ENCODE results near the gene CNGB1.
"Not testable (repeated sequence)": the region's sequence is repeated elsewhere in the genome, so short reads cannot be mapped to it uniquely, and the experiment has no call there.

Gene CNGB1

DNA sequence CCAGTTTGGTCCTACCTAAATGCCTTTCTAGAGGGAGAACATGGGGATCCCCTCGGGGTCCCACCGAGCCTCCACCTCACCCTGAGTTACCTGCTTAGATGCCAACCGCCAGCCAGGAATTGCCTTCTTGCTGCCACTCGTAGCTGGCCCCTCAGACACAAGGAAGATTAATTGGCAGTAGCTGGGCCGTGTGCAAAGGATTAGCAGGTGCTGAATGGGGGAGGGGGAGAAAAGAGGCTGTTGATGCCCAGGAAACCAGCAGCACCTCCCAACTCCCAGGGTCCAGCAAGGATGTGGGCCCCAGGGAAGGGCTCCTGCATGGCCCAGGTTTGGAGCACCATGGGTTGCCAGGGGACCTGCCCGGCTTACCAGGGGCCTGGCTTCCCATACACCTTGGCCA is at the start of gene CNGB1:
Gene CNGB1 (minus strand): TSS at position 159 of the 400 bp plus-strand sequence. CDS start 3,842 bp downstream, outside the sequence.
- no peak for DNase-seq (ENCODE audit: low spot score)

DNA sequence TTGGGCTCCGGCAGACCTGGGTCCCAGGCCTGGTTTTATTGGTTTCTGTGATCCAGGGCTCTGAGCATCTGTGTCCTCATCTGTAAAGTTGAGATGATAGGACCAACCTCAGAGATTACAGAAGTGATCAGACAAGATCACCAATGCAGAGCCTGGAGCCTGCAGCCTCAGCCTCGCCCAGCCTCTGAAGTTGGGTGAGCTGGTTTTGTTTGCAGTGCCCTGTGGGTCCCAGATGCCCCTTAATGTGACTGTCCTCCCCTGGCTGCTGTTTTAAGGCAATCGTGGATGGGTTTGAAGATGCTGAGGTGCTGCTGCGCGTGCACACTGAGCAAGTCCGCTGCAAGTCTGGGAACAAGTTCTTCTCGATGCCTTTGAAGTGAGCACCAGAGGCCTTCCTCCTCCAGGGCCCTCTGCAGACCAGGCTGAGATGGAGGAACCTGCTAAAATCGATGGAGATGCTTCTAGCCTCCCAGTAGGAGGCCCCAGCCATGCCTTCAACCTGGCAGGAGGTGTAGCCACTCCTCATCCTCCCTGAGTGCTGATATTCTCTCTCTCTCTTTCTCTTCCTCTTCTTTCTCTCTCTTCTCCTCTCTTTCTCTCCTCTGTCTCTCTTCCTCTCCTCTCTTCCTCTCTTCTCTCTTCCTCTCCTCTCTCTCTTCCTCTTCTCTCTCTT is 49.1 kb upstream of the CNGB1 start:
- no peak for DNase-seq (ENCODE audit: low spot score)

- DNase-seq (ENCODE audit: low spot score): no peak
Observed at GRCh38 chr16:58018803-58019202, 47.9 kb upstream of the CNGB1 start.

- DNase-seq (ENCODE audit: low spot score): no peak
Observed at GRCh38 chr16:58016840-58017446, 46.0 kb upstream of the CNGB1 start.

- DNase-seq (ENCODE audit: low spot score): no peak
Observed at GRCh38 chr16:58013201-58013956, 42.5 kb upstream of the CNGB1 start.

GRCh38 chr16:58012481-58012880 is 41.6 kb upstream of the CNGB1 start:
- no peak for DNase-seq (ENCODE audit: low spot score)

DNA sequence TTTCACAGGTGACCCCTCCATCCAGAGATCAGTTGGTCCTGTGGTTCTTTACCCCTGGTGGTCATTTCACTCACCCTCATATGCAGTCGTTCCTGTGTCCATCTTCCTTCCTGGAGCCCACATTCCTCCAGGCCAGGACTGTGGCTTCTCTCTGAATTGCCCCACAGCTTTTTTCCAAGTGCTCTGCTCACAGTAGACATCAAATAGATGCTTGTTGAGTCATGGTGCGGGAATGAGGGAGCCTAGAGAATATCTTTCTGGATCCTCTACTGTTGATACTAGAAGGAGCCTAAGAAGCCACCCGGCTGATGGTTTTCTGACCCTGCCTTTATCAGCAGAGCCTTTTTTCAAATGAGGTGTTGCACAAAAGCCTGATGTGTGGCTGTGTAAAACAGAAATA is 40.7 kb upstream of the CNGB1 start:
- peak; percentile 78 for DNase-seq (ENCODE audit: low spot score)

DNA sequence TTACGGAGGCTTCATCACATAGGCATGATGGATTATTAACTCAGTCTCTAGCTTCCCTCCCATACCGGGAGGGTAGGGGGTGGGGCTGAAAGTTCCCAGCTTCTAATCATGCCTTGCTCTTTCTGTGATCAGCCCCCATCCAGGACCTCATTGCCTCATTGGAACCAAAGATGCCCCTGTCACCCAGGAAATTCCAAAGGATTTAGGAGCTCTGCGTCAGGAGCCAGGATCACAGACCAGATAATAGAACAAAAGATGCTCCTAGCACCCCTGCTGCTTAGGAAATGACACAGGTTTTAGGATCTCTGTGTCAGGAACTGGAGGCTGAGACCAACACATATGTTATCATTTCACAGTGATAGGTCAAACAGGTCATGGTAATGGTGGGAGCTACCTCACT is 40.0 kb upstream of the CNGB1 start:
- no peak for DNase-seq (ENCODE audit: low spot score)

DNA sequence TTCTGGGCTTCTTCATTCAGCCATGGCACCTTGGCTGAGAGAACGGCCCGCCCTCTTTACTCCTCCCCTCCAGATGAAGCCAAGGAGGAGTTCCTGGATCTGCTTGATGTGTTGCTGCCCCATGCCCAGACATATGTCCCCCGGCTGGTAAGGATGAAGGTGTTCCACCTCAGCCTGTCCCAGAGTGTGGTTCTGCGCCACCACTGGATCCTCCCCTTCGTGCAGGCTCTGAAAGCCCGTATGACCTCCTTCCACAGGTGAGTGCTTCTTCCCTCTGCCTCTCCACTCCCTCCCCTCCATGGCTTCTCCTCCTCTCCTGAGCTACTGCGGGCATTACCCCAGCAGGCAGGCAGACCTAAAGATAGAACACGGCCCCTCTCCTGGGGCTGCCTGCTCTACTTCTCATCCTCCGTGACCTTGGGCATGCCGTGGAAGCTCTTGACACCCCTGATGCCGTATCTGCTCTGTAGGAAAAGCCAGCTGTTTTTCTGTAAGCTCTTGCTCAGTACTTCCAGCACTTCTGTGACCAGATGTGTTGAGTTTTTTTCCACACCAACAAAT is 39.0 kb upstream of the CNGB1 start:
- no peak for DNase-seq (ENCODE audit: low spot score)

DNA sequence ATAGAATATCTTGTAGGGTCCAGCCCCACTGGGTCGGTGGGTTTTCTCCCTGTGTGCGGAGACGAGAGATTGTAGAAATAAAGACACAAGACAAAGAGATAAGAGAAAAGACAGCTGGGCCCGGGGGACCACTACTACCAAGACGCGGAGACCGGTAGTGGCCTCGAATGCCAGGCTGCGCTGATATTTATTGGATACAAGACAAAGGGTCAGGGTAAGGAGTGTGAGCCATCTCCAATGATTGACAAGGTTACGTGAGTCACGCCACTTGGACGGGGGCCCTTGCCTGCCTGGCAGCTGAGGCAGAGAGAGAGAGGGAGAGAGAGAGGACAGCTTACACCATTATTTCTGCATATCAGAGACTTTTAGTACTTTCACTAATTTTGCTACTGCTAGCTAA is 33.8 kb upstream of the CNGB1 start:
- DNase-seq (ENCODE audit: low spot score): not testable (repeated sequence)

- no peak for DNase-seq (ENCODE audit: low spot score)
Observed at GRCh38 chr16:58002936-58003335, 32.0 kb upstream of the CNGB1 start.

GRCh38 chr16:58002416-58002800 is 31.5 kb upstream of the CNGB1 start:
- no peak for DNase-seq (ENCODE audit: low spot score)

DNA sequence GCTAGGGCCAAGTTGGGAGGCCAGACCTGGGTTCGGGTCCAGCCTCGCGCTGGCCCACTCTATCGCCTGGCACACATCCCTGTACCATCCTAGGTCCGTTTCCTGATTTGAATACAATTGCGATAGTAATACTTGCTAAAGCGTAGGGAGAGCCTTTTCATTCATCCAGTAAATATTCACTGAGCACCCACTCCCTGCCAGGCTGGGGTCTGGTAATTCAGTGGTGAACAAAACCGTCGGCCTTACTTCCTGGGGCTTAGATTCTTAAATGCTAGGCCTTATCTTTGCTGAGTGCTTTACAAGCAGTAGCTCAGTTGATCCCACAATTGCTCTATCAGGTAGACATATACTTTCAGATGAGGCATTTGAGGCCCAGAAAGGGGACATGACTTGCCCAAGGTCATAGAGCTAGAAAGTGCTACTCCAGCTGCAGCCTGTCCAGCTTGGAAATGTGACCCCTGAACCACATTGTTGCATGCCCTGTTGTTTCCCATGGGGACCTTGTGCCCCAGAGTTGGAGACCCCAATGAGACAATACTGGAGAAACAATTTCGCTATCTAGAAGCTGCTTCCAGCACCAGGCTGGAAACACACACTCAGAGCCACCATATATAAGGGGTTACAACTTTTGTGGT is 31.0 kb upstream of the CNGB1 start:
- DNase-seq (ENCODE audit: low spot score): no peak

- peak; percentile 97 for DNase-seq (ENCODE audit: low spot score)
Observed at GRCh38 chr16:58000706-58001676, 30.1 kb upstream of the CNGB1 start, which contains the start of gene USB1. TSS of gene USB1 (plus strand) at chr16:58001407. CDS start at chr16:58001484, 77 bp downstream.

- no peak for DNase-seq (ENCODE audit: low spot score)
Observed at GRCh38 chr16:57999971-58000705, 29.2 kb upstream of the CNGB1 start, which contains the start of gene ZNF319. TSS of gene ZNF319 (minus strand) at chr16:58000672. CDS start at chr16:57998265, 2,407 bp downstream.

DNA sequence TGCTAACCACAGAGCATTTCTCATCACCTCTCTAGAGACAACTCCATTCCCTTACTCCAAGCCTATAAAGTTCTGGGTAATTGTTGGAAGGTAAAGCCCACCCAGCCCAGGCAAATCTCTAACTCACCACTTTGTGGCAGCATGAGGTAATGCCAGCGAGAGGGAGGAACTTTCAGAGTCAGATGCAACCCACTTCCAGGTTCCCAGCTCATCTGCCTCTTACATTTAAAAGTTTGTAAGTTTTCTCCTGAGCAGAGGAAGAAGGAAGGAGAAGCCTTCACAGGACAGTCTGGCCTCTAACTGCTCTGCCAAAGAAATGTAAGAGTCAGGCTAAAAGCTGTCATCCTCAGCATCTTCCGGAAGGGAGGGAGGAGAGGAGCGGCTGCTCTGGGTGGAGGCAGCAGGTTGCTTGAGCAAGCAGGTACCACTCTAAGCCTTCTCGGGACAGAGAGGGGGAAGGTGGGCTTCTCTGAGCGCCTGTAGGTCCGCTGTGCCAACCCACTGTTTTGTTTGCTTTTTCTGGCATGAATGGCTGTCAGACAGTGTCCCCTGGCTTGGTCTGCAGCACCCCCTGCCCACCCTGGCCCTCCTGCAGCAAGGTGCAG is 28.5 kb upstream of the CNGB1 start:
- peak; percentile 54 for DNase-seq (ENCODE audit: low spot score)

- no peak for DNase-seq (ENCODE audit: low spot score)
Observed at GRCh38 chr16:57998992-57999365, 28.1 kb upstream of the CNGB1 start.

- no peak for DNase-seq (ENCODE audit: low spot score)
Observed at GRCh38 chr16:57998486-57998885, 27.6 kb upstream of the CNGB1 start.

DNA sequence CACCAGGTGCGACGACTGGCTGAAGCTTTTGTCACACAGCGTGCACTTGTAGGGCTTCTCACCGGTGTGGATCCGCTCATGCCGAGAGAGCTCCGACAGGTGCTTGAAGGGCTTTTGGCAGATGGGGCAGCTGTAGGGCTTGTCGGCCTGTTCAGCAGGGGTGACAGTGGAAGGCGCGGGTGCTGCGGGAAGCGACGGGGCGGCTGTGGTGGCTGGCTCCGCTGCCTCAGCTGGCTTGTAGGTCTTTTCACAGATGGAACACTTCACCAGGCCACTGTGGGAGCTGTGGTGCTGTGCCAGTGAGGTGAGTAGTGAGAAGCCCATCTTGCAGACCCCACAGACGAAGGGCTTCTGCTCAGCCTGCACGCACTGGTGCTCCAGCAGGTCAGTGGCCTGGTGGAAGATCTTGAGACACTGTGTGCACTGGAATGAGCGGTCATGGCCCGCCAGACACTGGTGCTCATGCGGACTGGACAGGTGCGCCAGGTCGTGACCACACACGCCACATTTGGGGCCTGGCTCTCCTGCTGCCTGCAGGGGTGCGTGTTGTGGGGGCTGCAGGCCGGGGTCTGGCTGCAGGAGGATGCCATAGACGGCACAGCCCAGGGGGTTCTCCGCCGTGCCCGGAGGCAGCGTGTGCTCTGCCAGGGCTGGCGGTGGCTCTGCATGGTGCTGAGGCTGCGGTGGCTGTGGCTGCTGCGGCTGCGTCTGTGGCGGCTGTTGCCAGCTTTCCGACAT is 26.8 kb upstream of the CNGB1 start:
- DNase-seq (ENCODE audit: low spot score): no peak

All from hepatic stellate cell (primary cell).